ENCODE data around the gene PRC1. TPM values are rescaled to one million over a fixed set of nuclear protein-coding genes. Genes with fewer than 3 reads are reported as not detected.

PRC1 gene
- total RNA-seq, 2 experiments from 2014 or later, result 89.2 to 90.3 TPM

- Mint-ChIP-seq H3K27me3 (no peaks in the 10 kb centered on the region), H3K9me3 (no peaks in the 10 kb centered on the region), H3K4me3 (no peak overlapping the region), H3K36me3 (peaks cover 19% of the 10 kb centered on the region), H3K27ac (no peak overlapping the region), H3K4me1 (peaks cover 2% of the 10 kb centered on the region)
- no peak for DNase-seq
Measured at GRCh38 chr15:90918034-90918788, 76.1 kb downstream of the PRC1 start.

GRCh38 chr15:90917569-90917968 is 76.8 kb downstream of the PRC1 start:
- Mint-ChIP-seq H3K9me3 (no peaks in the 10 kb centered on the region), H3K27ac (no peak overlapping the region), H3K4me3 (no peak overlapping the region), H3K27me3 (no peaks in the 10 kb centered on the region), H3K4me1 (no peaks in the 10 kb centered on the region), H3K36me3 (peaks cover 19% of the 10 kb centered on the region)
- no peak for DNase-seq

GRCh38 chr15:90916461-90916860 is 77.9 kb downstream of the PRC1 start:
- no peak for DNase-seq
- no peaks in the 10 kb centered on the region for H3K9me3 Mint-ChIP-seq
- H3K4me3 Mint-ChIP-seq, result no peak overlapping the region
- peaks cover 16% of the 10 kb centered on the region for H3K36me3 Mint-ChIP-seq
- no peak overlapping the region for H3K27ac Mint-ChIP-seq
- H3K4me1 Mint-ChIP-seq, result no peaks in the 10 kb centered on the region
- no peaks in the 10 kb centered on the region for H3K27me3 Mint-ChIP-seq

Other genes starting within 250 kb of the PRC1 start
- gene FURIN, start 125.9 kb downstream of the PRC1 start, total RNA-seq, result 10 to 100 TPM; 76.9 to 83.7 TPM
- 1 to 10 TPM; 2.1 to 2.5 TPM for gene FES, start 110.0 kb downstream of the PRC1 start, total RNA-seq
- gene MAN2A2, start 91.2 kb downstream of the PRC1 start, total RNA-seq, result 10 to 100 TPM; 69.1 to 74.1 TPM
- 10 to 100 TPM; 38.4 to 44.3 TPM for gene HDDC3, start 62.0 kb downstream of the PRC1 start, total RNA-seq
- 10 to 100 TPM; 62.7 to 65.5 TPM for gene UNC45A, start 59.2 kb downstream of the PRC1 start, total RNA-seq
- gene RCCD1, start 39.7 kb downstream of the PRC1 start, total RNA-seq, result 10 to 100 TPM; 23.3 to 23.6 TPM
- 10 to 100 TPM; 17.2 to 23.3 TPM for gene VPS33B, start 28.1 kb upstream of the PRC1 start, total RNA-seq
- under 1 TPM; 0.06 to 0.08 TPM for gene SV2B, start 105.7 kb upstream of the PRC1 start, total RNA-seq